H9 (cell line): Measurements from ENCODE around the gene TIMM10B. TPM values are rescaled to one million over a fixed set of nuclear protein-coding genes. Genes with fewer than 3 reads are reported as not detected.

Source experiments
- DNase-seq: peaks from one replicate; pipeline ENCODE4 v3.0.0-alpha.2; 2017
- H2AFZ ChIP-seq: one replicate; pipeline ENCODE4 v1.6.1; 2013; ENCODE audit warnings: mild to moderate bottlenecking, low read length, control low read depth, moderate library complexity
- H2AK5ac ChIP-seq: 2 replicates; pipeline ENCODE4 v1.6.1; 2013; ENCODE audit warnings: low read length, control low read depth, mixed read lengths; ENCODE audit not compliant: insufficient read length
- H2BK120ac ChIP-seq: one replicate; pipeline ENCODE4 v1.6.1; 2013; ENCODE audit warnings: low read depth, mild to moderate bottlenecking, low read length, control low read depth, inconsistent platforms; ENCODE audit not compliant: poor library complexity, severe bottlenecking
- H2BK12ac ChIP-seq: 2 replicates; pipeline ENCODE4 v1.6.1; 2013; ENCODE audit warnings: low read length, control low read depth, mixed read lengths, low read depth; ENCODE audit not compliant: insufficient read length
- H2BK15ac ChIP-seq: 2 replicates; pipeline ENCODE4 v1.6.1; 2013; ENCODE audit warnings: low read depth, low read length, control low read depth
- H2BK20ac ChIP-seq: one replicate; pipeline ENCODE4 v1.6.1; 2013; ENCODE audit warnings: low read depth, mild to moderate bottlenecking, low read length, control low read depth, inconsistent platforms; ENCODE audit not compliant: poor library complexity, severe bottlenecking
- H2BK5ac ChIP-seq: 2 replicates; pipeline ENCODE4 v1.6.1; 2013; ENCODE audit warnings: low read length, control low read depth, mixed read lengths; ENCODE audit not compliant: insufficient read length
- H3K14ac ChIP-seq: 2 replicates; pipeline ENCODE4 v1.6.1; 2013; ENCODE audit warnings: low read length, control low read depth; ENCODE audit not compliant: insufficient read depth
- H3K18ac ChIP-seq: 2 replicates; pipeline ENCODE4 v1.6.1; 2013; ENCODE audit warnings: low read depth, mild to moderate bottlenecking, mixed read lengths, low read length, control low read depth; ENCODE audit not compliant: insufficient read length
- H3K23ac ChIP-seq: 2 replicates; pipeline ENCODE4 v1.6.1; 2013; ENCODE audit warnings: low read length, control low read depth, mixed read lengths, low read depth; ENCODE audit not compliant: insufficient read length
- H3K23me2 ChIP-seq: 2 replicates; pipeline ENCODE4 v1.6.1; 2013; ENCODE audit warnings: low read depth, mild to moderate bottlenecking, mixed read lengths, low read length, control low read depth; ENCODE audit not compliant: insufficient read length, poor library complexity, severe bottlenecking
- H3K27ac ChIP-seq: 2 replicates; pipeline ENCODE4 v1.5.1; 2013; ENCODE audit warnings: low read length, control low read depth, mixed read lengths, low read depth; ENCODE audit not compliant: insufficient read length
- H3K27me3 ChIP-seq: 2 replicates; pipeline ENCODE4 v1.6.1; 2013; ENCODE audit warnings: low read length, control low read depth, inconsistent platforms; ENCODE audit not compliant: insufficient read depth
- H3K4ac ChIP-seq: 2 replicates; pipeline ENCODE4 v1.6.1; 2013; ENCODE audit warnings: low read depth, mild to moderate bottlenecking, control low read depth, inconsistent platforms, low read length, moderate library complexity
- H3K4me1 ChIP-seq: 2 replicates; pipeline ENCODE4 v1.6.1; 2013; ENCODE audit warnings: low read length, control low read depth, inconsistent platforms; ENCODE audit not compliant: insufficient read depth
- H3K4me2 ChIP-seq: 2 replicates; pipeline ENCODE4 v1.6.1; 2013; ENCODE audit warnings: low read length, control low read depth, mixed read lengths; ENCODE audit not compliant: insufficient read length, insufficient read depth
- H3K56ac ChIP-seq: 2 replicates; pipeline ENCODE4 v1.6.1; 2013; ENCODE audit warnings: low read depth, mild to moderate bottlenecking, mixed read lengths, low read length, control low read depth; ENCODE audit not compliant: insufficient read length
- H3K79me1 ChIP-seq: 2 replicates; pipeline ENCODE4 v1.6.1; 2013; ENCODE audit warnings: low read depth, mild to moderate bottlenecking, moderate library complexity, low read length, control low read depth, inconsistent platforms; ENCODE audit not compliant: insufficient read depth, poor library complexity, severe bottlenecking
- H3K79me2 ChIP-seq: 2 replicates; pipeline ENCODE4 v1.6.1; 2013; ENCODE audit warnings: low read length, control low read depth, inconsistent platforms; ENCODE audit not compliant: insufficient read depth
- H3K9ac ChIP-seq: 2 replicates; pipeline ENCODE4 v1.6.1; 2013; ENCODE audit warnings: low read length, control low read depth, mixed read lengths; ENCODE audit not compliant: insufficient read length; ENCODE audit errors: extremely low read depth
- H3K9me3 ChIP-seq: one replicate; pipeline ENCODE4 v1.6.1; 2013; ENCODE audit warnings: low read depth, low read length, inconsistent platforms; ENCODE audit not compliant: control insufficient read depth
- H3T11ph ChIP-seq: one replicate; pipeline ENCODE4 v1.6.1; 2013; ENCODE audit warnings: mild to moderate bottlenecking, low read length, control low read depth, inconsistent platforms
- H4K20me1 ChIP-seq: one replicate; pipeline ENCODE4 v1.6.1; 2013; ENCODE audit not compliant: control insufficient read depth, insufficient read length, insufficient read depth
- H4K5ac ChIP-seq: 2 replicates; pipeline ENCODE4 v1.6.1; 2013; ENCODE audit warnings: low read depth, mild to moderate bottlenecking, mixed read lengths, low read length, control low read depth; ENCODE audit not compliant: insufficient read length
- H4K8ac ChIP-seq: replicated peaks from 2 replicates; pipeline ENCODE4 v1.6.1; 2013; ENCODE audit warnings: low read length, control low read depth, mixed read lengths, low read depth; ENCODE audit not compliant: insufficient read length
- H4K91ac ChIP-seq: 2 replicates; pipeline ENCODE4 v1.6.1; 2013; ENCODE audit warnings: low read depth, mild to moderate bottlenecking, moderate library complexity, mixed read lengths, low read length, control low read depth; ENCODE audit not compliant: insufficient read length
- H3K27ac Mint-ChIP-seq, 3 experiments: 2 replicates in 2 of 3; 3 replicates in 1 of 3; pipeline ENCODE4 v1.8.0; 2020 to 2021; ENCODE audit warnings: mixed read lengths in 3 of 3, mild to moderate bottlenecking in 1 of 3, moderate library complexity in 1 of 3
- H3K27me3 Mint-ChIP-seq: 2 replicates; pipeline ENCODE4 v1.8.0; 2021; ENCODE audit warnings: low read depth, mild to moderate bottlenecking, moderate library complexity, mixed read lengths
- H3K36me3 Mint-ChIP-seq, 3 experiments: 2 replicates in 2 of 3; 3 replicates in 1 of 3; pipeline ENCODE4 v1.8.0; 2020 to 2021; ENCODE audit warnings: low read depth in 3 of 3, mixed read lengths in 3 of 3; ENCODE audit not compliant: insufficient read depth in 1 of 3
- H3K4me1 Mint-ChIP-seq, 2 experiments: 2 replicates each; pipeline ENCODE4 v1.8.0; 2020; ENCODE audit warnings: mixed read lengths in 2 of 2
- H3K4me3 Mint-ChIP-seq, 2 experiments: 2 replicates in 1 of 2; 3 replicates in 1 of 2; pipeline ENCODE4 v1.8.0; 2020 to 2021; ENCODE audit warnings: mild to moderate bottlenecking in 2 of 2, mixed read lengths in 2 of 2, moderate library complexity in 1 of 2
- H3K9me3 Mint-ChIP-seq, 2 experiments: 2 replicates in 1 of 2; 3 replicates in 1 of 2; pipeline ENCODE4 v1.8.0; 2020; ENCODE audit warnings: mild to moderate bottlenecking in 2 of 2, mixed read lengths in 2 of 2, moderate library complexity in 1 of 2
- CTCF ChIP-seq: fragments of 200-600 bp; sonication (generic); conservative IDR thresholded peaks from 3 replicates; pipeline ENCODE4 v1.8.0; 2021; ENCODE audit warnings: antibody characterized with exemption, mild to moderate bottlenecking
- WGBS: extraction: QIAGEN DNeasy Blood & Tissue Kit; methylation state at CpG from one replicate; pipeline ENCODE4 v1.1.7; 2013; ENCODE audit warnings: missing lambda C conversion rate, low lambda C conversion rate, mixed read lengths; ENCODE audit not compliant: insufficient read length; ENCODE audit errors: extremely low coverage; 5-methylcytosine and 5-hydroxymethylcytosine counted together
- total RNA-seq: library from RNA; stranded (reverse); gene quantifications from 2 replicates; pipeline ENCODE4 v1.2.1, GENCODE V29; 2021

TIMM10B gene
- total RNA-seq, 1 experiment from 2014 or later, result 49.9 TPM

DNA sequence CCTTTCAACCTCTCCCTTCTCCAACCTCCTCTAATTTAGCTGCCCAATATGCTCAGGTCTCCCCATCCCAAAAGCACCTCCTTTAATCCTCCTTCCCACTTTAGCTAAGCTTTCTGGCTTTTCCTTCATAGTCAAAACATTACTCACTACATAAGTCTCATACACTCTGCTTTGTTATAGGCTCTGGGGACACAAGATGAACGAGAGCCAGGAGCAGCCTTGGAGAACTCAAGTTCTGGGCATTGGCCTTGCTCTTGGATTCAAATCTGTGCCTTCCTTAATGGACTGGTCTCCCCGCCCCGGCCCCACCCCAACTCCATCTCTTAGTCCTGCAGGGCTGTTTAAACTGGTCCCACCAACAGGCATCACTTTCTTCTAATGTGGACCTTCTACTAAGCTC lies 29.1 kb upstream of the TIMM10B start:
- Histone ChIP-seq H3K27me3 (no peaks in the 10 kb centered on the region), H3K18ac (no peak overlapping the region), H3K4me1 (no peaks in the 10 kb centered on the region), H3T11ph (no peak overlapping the region), H3K79me2 (no peaks in the 10 kb centered on the region), H2BK120ac (no peak overlapping the region), H2BK20ac (no peak overlapping the region), H3K23me2 (no peaks in the 10 kb centered on the region), H2BK15ac (no peak overlapping the region), H3K9me3 (no peaks in the 10 kb centered on the region), H2AK5ac (no peak overlapping the region), H3K9ac (no peak overlapping the region), H3K23ac (no peak overlapping the region), H3K4ac (no peak overlapping the region), H2AFZ (no peak overlapping the region), H3K27ac (no peak overlapping the region), H4K20me1 (no peaks in the 10 kb centered on the region), H4K5ac (no peak overlapping the region), H4K8ac (no peak overlapping the region), H2BK5ac (no peak overlapping the region), H3K79me1 (no peaks in the 10 kb centered on the region), H3K4me2 (no peak overlapping the region), H3K14ac (no peak overlapping the region), H2BK12ac (no peak overlapping the region), H3K56ac (no peak overlapping the region), H4K91ac (no peak overlapping the region)
- H3K4me1 Mint-ChIP-seq, result no peaks in the 10 kb centered on the region
- no peak overlapping the region for H3K4me3 Mint-ChIP-seq
- WGBS, result no CpG with 5 or more reads among the region's 3 CpGs
- no peak overlapping the region for H3K27ac Mint-ChIP-seq
- no peaks in the 10 kb centered on the region for H3K9me3 Mint-ChIP-seq
- peaks cover 0 to 17% (median 6%) of the 10 kb centered on the region in 3 experiments; a peak in 3 of 7 replicates for H3K36me3 Mint-ChIP-seq
- no peak for DNase-seq
- no peaks in the 10 kb centered on the region for H3K27me3 Mint-ChIP-seq
- TF ChIP-seq CTCF, result no peak
